HepG2 (cell line): Measurements from ENCODE around the gene TMEM107. TPM values are rescaled to one million over a fixed set of nuclear protein-coding genes. Genes with fewer than 3 reads are reported as not detected.

Experiments
- ADNP ChIP-seq: sonication (generic); formaldehyde crosslinking; IDR thresholded peaks from 2 replicates; pipeline ENCODE4 v1.4.0; 2020; ENCODE audit warnings: missing genetic modification reagents
- DMAP1 ChIP-seq: IDR thresholded peaks from 2 replicates; pipeline ENCODE4 v1.6.1; 2016
- FIP1L1 ChIP-seq: fragments of 200-400 bp; formaldehyde crosslinking; IDR thresholded peaks from 2 replicates; pipeline ENCODE4 v1.6.1; 2018; ENCODE audit warnings: low read depth, mild to moderate bottlenecking, low read length, moderate library complexity, borderline replicate concordance; ENCODE audit not compliant: insufficient read depth
- FOXC1 ChIP-seq: sonication (generic); formaldehyde crosslinking; IDR thresholded peaks from 2 replicates; pipeline ENCODE4 v1.8.0; 2022; ENCODE audit warnings: mild to moderate bottlenecking, missing genetic modification reagents, borderline replicate concordance
- JUNB ChIP-seq: sonication (generic); formaldehyde crosslinking; IDR thresholded peaks from 2 replicates; pipeline ENCODE4 v1.8.0; 2022; ENCODE audit warnings: missing genetic modification reagents, mild to moderate bottlenecking, borderline replicate concordance
- KLF12 ChIP-seq: sonication (generic); formaldehyde crosslinking; IDR thresholded peaks from 2 replicates; pipeline ENCODE4 v1.4.0; 2020; ENCODE audit warnings: missing genetic modification reagents, borderline replicate concordance
- MYC ChIP-seq: sonication (generic); formaldehyde crosslinking; IDR thresholded peaks from 2 replicates; pipeline ENCODE4 v1.9.0; 2021; ENCODE audit warnings: missing genetic modification reagents, borderline replicate concordance
- PLSCR1 ChIP-seq: sonication (generic); formaldehyde crosslinking; IDR thresholded peaks from 2 replicates; pipeline ENCODE4 v1.5.0; 2020; ENCODE audit warnings: missing genetic modification reagents, mild to moderate bottlenecking, borderline replicate concordance
- TBP ChIP-seq: sonication (generic); formaldehyde crosslinking; IDR thresholded peaks from 2 replicates; pipeline ENCODE4 v1.5.0; 2020; ENCODE audit warnings: missing genetic modification reagents
- TCF7 ChIP-seq: sonication (generic); IDR thresholded peaks from 2 replicates; pipeline ENCODE4 v1.6.1; 2016; ENCODE audit warnings: antibody characterized with exemption, low read depth
- ZMAT5 ChIP-seq: sonication (generic); formaldehyde crosslinking; IDR thresholded peaks from 2 replicates; pipeline ENCODE4 v1.5.0; 2020; ENCODE audit warnings: mild to moderate bottlenecking, low read depth, missing genetic modification reagents, borderline replicate concordance
- ZNF101 ChIP-seq: sonication (generic); formaldehyde crosslinking; IDR thresholded peaks from 2 replicates; pipeline ENCODE4 v1.4.0; 2020; ENCODE audit warnings: mild to moderate bottlenecking, low read depth, missing genetic modification reagents, borderline replicate concordance
- ZNF280D ChIP-seq: sonication (generic); formaldehyde crosslinking; IDR thresholded peaks from 2 replicates; pipeline ENCODE4 v1.5.1; 2020; ENCODE audit warnings: mild to moderate bottlenecking, missing genetic modification reagents
- ZNF335 ChIP-seq: sonication (generic); formaldehyde crosslinking; IDR thresholded peaks from 2 replicates; pipeline ENCODE4 v1.4.0; 2020; ENCODE audit warnings: missing genetic modification reagents
- ZNF746 ChIP-seq: sonication (generic); formaldehyde crosslinking; IDR thresholded peaks from 2 replicates; pipeline ENCODE4 v1.8.0; 2022; ENCODE audit warnings: mild to moderate bottlenecking, missing genetic modification reagents
- ZNF761 ChIP-seq: sonication (generic); formaldehyde crosslinking; conservative IDR thresholded peaks from 2 replicates; pipeline ENCODE4 v1.4.0; 2020; ENCODE audit warnings: mild to moderate bottlenecking, missing genetic modification reagents
- ZNF841 ChIP-seq: sonication (generic); formaldehyde crosslinking; IDR thresholded peaks from 2 replicates; pipeline ENCODE4 v1.8.1; 2023; ENCODE audit warnings: missing genetic modification reagents, borderline replicate concordance
- polyA plus RNA-seq, 8 experiments: library from polyadenylated mRNA; depleted of rRNA in 3 of 8; stranded (reverse) in 7 of 8; unstranded in 1 of 8; fragments of >200 nt; fragmentation: Illumina TruSeq in 4 of 8; extraction: Trizol in 4 of 8; gene quantifications; 2 replicates each; pipeline versions ENCODE4 v1.2.1 to v1.2.3, GENCODE V29; 2011 to 2016; ENCODE audit warnings: low read depth in 4 of 8, missing spikeins in 1 of 8, mixed read lengths in 1 of 8; ENCODE audit not compliant: insufficient read depth in 1 of 8
- total RNA-seq, 5 experiments: library from RNA; depleted of rRNA; stranded (reverse); fragments of >200 nt; fragmentation: Illumina TruSeq; extraction: Trizol; gene quantifications; 2 replicates each; pipeline ENCODE4 v1.2.3, GENCODE V29; 2016; ENCODE audit warnings: low read depth in 1 of 5
- TF ChIP-seq, protein P1 (sequence below), 2 experiments: sonication (generic) in 1 of 2; formaldehyde crosslinking in 1 of 2; IDR thresholded peaks; 2 replicates each; pipeline versions ENCODE4 v1.4.0 to v1.6.1; 2016 to 2020; ENCODE audit warnings: borderline replicate concordance in 1 of 2, low read depth in 1 of 2, mild to moderate bottlenecking in 1 of 2, missing genetic modification reagents in 1 of 2

TMEM107 gene
- total and polyA plus RNA-seq, 2 of the 13 experiments (the other 11 are each of a cell fraction or from before 2014, with no cell fraction given): 7.2 to 15.3 TPM

- TF ChIP-seq, protein P1, sequence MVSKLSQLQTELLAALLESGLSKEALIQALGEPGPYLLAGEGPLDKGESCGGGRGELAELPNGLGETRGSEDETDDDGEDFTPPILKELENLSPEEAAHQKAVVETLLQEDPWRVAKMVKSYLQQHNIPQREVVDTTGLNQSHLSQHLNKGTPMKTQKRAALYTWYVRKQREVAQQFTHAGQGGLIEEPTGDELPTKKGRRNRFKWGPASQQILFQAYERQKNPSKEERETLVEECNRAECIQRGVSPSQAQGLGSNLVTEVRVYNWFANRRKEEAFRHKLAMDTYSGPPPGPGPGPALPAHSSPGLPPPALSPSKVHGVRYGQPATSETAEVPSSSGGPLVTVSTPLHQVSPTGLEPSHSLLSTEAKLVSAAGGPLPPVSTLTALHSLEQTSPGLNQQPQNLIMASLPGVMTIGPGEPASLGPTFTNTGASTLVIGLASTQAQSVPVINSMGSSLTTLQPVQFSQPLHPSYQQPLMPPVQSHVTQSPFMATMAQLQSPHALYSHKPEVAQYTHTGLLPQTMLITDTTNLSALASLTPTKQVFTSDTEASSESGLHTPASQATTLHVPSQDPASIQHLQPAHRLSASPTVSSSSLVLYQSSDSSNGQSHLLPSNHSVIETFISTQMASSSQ (IDR thresholded peaks at IDR 0.05; ENCODE audit: low read depth): 0 out of 2 replicates have a peak, but pooled peaks have one; percentile 14
- TF ChIP-seq, protein P1 (CRISPR knock-in tag; IDR thresholded peaks at IDR 0.05; ENCODE audit: borderline replicate concordance): peak; percentile 64; the same call in 1 of the 2 replicates
- 0 out of 2 replicates have a peak, but pooled peaks have one; percentile 52 for TF ChIP-seq ZNF335 (CRISPR knock-in tag)
- 0 out of 2 replicates have a peak, but pooled peaks have one; percentile 48 for TF ChIP-seq ZNF280D (CRISPR knock-in tag)
- no peak for TF ChIP-seq TBP (CRISPR knock-in tag)
- TF ChIP-seq ADNP (CRISPR knock-in tag): peak; percentile 55; the same call in 1 of the 2 replicates
- TF ChIP-seq ZNF746 (CRISPR knock-in tag): peak; percentile 87
- peak; percentile 98 for TF ChIP-seq KLF12 (CRISPR knock-in tag)
- no peak for TF ChIP-seq FIP1L1
- no peak for TF ChIP-seq ZNF841
- TF ChIP-seq ZMAT5 (CRISPR knock-in tag): no peak
- peak; percentile 64; the same call in 1 of the 2 replicates for TF ChIP-seq DMAP1 (CRISPR knock-in tag)
- no peak; the same call in 1 of the 2 replicates for TF ChIP-seq FOXC1 (CRISPR knock-in tag)
- no peak for TF ChIP-seq JUNB
- TF ChIP-seq ZNF101: peak; percentile 76; the same call in 1 of the 2 replicates
- TF ChIP-seq PLSCR1 (CRISPR knock-in tag): peak; percentile 56; the same call in 1 of the 2 replicates
- no peak for TF ChIP-seq TCF7
- peak; percentile 59 for TF ChIP-seq ZNF761 (CRISPR knock-in tag)
- peak; percentile 85; the same call in 1 of the 2 replicates for TF ChIP-seq MYC (CRISPR knock-in tag)
These were observed 37.4 kb downstream of the TMEM107 start (continued) for GRCh38 chr17:8138672-8139371.
